HG03280 (cell line): ENCODE results near the gene TMEM200C.
"Not testable (repeated sequence)": the region's sequence is repeated elsewhere in the genome, so short reads cannot be mapped to it uniquely, and the experiment has no call there.

ENCODE experiments used
- ATAC-seq: cut with Tn5 transposase; IDR thresholded peaks from one replicate; pipeline ENCODE4 v1.9.1; 2021; ENCODE audit warnings: mild to moderate bottlenecking, moderate library complexity; ENCODE audit not compliant: unreplicated experiment

The TMEM200C gene

DNA sequence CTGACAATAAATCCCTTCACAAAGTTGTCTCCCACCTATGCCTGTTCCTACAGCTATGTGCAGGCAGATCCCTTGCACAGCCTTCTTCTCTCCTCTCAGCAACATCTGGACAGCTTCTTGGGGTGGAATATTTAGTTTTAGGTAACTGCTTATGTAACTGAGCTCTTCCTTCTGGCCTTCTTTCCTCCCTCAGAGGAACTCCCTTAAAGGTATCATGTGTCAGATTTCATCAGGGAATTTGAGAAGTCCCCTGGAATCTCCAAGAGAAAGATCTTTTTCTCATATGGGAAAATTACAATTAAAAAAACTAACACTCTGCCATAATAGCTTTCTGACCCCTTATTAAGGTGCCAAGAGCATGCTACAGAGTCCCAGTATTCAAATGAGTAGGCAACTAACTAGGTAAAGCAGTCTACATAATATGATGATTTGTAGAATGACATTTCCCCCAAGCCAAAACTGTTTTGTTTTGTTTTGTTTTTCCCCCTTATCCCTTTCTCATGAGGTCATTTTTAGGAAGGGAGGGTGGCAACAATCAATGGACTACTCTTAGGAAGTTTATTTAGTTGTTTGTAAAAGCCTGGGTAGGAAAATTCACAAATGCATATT lies 2.4 kb downstream of the TMEM200C start:
- no peak for ATAC-seq

DNA sequence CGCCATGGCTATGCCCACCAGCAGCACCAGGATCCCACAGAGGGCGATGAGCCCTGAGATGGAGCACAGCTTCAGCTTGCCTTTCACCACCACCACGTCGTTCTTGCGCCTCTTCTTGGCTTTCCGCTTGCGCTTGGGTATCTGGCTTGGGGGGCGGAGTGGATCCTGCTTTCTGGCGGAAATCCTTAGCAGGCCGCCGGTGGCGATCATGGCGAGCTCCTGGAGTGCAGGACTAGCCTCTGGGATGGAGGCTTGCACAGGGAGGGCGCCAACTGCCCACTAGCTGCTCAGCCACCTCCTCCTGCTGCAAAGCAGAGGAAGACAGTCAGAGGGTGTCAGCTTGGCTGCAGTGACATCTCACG lies 3.5 kb downstream of the TMEM200C start:
- ATAC-seq, result no peak

DNA sequence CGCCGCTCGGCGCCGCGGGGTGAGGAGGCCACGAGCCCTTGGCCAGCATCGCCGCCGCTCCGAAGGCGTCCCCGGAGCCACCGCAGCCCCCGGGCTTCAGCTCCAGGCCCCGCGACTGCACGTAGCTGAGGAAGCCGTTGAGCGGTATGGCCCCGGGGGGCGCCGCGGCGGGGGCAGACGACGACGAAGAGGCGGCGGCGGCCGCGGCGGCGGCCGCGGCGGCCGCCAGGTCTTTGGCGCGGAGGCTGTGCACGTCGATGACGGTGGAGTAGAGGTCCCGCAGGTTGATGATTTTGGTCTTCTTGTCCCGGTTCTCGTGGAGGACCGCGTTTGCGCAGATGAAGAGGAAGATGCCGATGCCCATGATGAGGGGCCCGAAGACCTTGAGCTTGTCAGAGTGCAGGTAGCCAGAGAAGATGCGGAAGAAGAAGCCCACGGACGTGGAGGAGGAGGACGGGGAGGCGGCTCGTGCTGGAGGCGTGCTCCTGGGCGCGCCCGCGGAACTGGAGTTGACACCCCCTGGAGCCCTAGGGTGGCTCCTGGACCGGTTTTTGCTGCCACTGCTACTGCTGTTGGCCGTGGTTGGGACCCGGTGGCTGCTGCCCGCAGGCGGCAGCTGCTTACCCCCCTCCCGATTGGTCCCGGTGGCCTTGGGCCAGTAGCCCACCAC lies 4.0 kb downstream of the TMEM200C start:
- ATAC-seq, result no peak

DNA sequence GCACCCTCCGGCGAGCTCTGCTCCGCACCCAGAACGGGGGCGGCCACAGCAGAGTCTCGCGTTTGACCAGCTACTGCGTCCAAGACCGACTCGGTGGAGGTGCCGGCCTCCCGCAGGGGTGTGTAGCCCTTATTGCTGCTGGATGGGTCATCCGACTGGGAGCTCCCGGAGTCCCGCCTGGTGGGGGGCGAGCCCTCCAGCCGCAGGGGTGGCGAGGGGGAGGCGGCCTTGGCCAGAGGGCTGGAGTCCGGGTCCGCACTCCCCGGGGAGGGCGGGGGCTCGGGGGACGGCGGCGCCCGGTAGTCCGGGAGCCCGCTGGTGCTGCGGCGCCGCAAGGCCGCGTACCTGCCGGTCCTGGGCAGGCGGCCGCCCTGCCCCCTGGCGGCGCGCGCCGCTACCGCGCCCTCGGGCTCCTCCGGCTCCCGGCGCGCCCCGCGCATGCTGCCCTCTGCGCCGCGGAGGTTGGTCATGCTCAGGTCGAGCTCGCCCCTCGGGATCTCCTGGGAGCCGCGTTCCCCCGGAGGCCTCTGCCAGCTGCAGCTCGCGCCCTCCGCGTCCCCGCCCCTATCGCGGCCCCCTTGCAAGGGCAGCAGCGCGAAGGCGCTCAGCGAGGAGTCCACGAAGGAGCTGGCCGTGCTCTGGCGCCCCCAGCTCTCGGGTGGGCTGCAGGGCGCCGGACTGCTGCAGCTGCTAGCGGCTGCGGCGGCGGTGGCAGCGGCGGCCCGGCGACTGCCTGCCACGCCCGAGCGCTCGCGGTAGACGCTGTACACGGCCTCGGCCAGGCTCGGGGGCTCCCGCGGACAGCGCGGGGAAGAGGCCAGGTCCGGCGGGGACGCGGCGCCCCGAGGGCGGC lies 4.8 kb downstream of the TMEM200C start:
- ATAC-seq, result peak; percentile 91

DNA sequence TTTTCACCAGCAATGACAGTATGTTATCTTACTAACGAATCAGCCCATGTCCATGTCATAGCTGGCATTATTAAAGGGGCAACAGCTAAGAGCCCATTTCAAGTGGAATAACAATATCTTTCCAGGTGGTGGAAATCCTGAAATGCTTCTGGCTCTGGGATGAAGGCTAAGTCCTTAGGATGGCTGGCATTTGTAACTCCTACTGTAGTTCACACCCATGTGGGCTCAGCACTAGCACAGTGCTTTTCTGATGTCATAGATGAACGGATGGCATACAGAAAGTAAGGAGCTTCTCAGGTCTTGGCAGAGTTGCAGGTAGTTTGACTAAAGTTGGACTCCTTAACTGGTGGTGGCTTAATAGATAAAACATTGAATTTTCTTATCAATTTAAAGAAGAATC lies 10.0 kb downstream of the TMEM200C start:
- ATAC-seq, result no peak

DNA sequence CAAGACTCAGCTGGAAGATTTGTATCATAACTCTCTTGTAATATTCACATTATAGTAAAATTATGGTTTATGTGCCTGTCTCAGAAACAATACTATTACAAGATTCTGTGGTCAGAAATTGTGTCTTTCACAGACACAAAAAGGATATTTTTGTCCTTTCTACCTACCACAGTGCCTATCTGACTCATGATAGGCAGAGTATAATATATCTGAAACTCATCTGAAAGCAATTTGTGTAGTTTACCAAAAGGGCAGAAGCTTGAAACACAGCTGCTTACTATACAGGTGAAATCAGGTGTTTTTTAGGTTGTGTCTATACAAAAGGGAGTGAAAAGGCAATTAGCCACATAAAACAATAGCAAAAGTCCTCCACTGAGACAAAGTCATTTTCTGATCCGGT lies 10.9 kb downstream of the TMEM200C start:
- no peak for ATAC-seq

DNA sequence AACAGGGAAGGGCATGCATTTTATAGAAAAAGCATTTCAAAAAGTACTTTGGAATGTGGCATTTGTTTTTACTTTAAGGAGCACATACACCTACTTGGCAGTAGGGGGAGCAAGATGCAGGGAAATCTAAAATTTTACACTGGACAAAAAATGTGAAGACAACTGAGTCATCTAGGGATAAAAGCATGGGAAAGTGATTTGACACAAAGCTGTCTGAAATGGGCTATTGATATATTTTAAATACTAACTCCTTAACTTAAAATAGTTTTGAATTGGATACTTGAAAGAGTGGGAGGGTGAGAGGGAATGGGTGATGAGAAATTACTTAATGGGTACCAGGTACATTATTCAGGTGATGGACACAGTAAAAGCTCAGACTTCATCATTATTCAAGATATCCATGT lies 15.8 kb downstream of the TMEM200C start:
- ATAC-seq, result no peak

DNA sequence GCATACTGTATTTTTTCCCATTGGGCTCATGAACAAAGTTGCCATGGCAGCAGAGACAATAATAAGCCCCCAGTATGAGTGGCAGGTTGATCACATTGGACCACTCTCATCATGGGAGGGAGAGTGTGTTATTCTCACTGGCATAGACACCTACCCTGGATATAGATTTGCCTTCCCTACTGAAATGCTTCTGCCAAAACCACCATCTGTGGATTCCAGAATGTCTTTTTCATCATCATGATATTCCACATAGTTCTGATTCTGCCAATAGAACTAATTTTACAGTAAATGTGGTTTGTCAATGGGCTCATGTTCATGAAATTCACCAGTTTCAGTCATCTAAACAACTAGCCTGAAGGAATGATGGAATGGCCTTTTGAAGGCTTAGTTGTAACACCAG lies 18.4 kb downstream of the TMEM200C start:
- no peak for ATAC-seq

DNA sequence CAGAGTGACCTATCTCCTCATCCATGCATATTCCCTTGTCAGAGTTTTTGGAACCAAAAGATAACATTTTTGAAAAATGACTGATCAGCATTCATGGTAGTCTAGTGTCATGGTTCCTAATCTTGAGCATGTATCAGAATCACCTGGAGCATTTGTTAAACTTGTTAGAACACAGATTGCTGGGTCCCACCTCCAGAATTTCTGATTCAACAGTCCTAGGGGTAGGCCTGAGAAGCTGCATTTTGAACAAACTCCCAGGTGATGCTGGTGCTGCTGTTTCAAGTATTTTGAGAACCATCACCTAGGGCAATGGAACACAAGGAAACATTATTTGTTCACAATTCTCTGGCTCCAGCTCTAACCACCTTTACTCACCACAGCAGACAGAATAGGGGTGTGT lies 21.0 kb downstream of the TMEM200C start:
- no peak for ATAC-seq

DNA sequence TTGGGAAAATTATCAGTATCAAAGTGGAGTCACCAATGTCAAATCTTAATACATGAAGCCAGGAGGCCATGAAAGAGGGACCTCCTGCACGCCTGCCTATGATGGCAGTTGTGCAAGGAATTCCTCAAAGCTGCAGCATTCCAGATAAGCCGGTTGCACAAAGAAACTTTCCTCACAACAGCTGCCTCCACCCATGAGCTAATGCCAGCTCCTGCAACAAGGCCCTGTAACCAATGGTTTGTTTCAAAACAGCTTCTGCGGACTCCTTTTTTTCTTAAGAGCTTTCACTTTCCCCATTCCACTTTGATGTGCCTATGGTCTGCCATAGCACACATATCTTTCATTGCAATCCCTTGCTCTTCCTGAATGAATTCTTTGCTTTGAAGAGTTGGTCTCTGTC lies 22.4 kb downstream of the TMEM200C start:
- no peak for ATAC-seq

DNA sequence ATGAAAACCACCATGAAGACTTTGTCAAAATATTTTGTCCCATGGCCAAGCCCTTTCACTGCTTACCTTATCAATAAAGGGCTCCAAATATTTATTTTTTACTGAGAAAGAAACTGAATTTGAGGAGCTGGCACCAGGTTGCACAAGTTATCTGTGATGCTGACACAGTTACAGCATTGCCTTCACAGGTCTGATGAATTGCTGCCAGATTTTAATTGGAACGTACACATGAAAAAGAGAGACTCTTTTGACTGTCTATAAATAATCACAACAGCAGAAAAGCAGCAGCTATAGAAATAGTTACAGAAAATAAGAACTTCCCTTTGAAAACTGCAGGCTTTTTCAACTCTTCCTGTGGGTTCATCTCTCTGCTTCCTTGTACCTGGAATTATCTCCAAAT lies 23.9 kb downstream of the TMEM200C start:
- ATAC-seq, result no peak

DNA sequence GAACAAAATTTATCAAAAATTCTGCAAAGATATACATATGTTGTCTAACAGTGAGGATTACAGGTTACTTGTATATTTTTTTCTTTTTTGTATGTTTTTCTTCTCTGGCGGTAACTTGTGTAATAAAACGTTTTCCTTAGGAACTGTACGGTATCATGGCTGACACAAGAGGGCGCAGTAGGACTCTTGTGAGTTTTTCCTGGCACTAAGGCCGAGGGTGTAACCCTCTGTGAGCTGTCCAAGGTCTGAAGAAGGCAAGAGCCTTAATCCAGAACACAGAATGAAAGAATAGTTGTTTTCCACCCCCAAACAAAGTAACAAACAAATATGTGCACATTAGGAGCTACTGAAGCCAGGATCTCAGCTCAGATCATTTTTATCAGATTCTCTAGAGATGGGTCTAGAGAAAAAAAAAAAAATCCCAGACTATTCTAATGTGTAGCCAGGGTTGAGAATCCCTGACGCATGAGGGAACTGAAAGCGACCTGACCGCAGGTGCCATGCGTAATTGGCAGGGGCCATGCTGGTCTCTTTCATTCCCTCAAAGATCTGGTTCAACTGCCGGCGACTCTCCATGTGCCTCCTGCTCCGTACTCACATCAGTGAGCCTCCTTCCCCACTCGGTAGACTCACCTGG lies 27.0 kb downstream of the TMEM200C start:
- peak; percentile 70 for ATAC-seq

DNA sequence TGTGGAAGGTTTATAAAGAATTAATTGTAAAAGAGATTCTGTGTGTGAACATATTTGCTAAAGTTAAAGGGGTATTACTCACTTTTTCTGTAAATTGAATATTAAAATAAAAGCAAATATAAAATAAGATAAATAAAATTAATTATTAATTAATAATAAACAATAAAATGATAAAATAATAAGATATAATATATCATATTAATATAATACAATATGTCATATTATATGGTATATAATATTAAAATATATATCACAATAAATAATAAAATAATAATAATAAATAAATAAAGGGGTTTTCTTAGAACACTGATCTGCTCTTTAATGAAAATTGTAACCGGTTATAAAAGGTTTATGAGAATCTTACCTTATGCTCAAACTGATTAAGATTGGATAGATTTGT lies 29.8 kb downstream of the TMEM200C start:
- ATAC-seq, result no peak

DNA sequence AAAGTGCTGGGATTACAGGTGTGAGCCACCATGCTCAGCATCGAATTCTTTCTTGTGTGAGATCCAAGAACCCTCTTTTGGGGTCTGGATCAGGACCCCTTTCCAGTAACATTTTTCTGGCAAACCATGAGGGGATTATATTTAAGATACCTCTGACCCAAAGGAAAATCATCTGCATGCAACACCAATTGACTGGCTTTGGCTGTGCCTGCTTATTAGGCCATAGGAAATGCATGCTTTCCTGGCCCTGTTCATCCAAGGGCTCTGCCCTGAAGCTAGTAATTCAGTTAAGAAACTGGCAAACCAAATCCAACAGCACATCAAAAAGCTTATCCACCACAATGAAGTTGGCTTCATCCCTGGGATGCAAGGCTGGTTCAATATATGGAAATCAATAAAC lies 33.2 kb downstream of the TMEM200C start:
- not testable (repeated sequence) for ATAC-seq

DNA sequence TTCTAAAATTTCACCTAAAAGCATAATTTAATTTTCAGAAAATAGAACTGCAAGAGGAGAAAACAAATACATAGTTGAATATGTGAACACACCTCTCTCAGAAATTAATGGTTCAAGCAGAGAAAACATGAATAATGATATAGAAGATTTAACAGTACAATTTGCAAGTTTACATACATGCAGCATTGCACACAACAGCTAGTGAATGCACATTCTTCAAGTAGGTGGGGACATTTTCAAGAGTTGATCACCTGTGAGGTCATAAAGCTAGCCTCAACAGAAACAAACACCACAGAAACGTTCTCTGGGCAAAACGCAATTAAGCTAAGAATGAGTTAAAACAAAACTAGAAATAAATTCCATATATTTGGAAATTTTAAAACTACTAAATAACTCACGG lies 38.1 kb downstream of the TMEM200C start:
- ATAC-seq, result no peak

DNA sequence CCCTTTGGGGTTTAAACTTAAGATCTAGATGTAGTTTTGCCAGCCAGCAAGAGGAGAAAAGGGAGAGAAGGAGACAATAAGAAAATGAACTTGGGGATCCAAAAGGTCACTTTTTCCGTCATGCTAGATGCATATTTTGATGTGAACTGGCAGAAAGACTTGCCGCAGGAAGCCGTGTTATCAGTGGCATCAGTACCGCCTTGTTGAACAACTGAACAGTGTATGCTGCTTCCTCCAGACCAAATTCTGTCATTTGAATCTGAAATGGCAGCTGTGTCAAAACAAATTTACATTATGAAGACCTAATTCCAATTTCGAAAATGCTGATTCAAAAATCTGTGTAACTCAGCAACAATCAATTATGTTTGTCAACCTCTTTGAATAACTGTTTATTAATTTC lies 42.1 kb downstream of the TMEM200C start:
- ATAC-seq, result no peak

DNA sequence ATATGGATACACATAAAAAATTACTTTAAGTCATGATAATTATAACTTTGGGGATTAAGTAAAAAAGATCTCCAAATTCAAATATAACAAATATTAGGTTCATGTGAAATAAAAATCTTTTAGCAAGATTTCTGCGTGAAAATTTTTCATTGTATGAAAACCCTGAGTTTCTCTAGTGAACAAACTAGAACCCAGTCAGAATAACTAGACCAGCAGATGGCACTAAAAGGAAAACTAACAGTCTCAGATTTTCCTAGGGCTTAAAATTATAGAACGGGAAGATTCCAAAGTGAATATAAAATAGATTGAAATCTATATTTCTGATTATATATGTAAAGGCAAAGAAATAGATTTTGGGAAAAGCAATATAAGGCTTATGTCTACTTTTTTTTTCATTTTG lies 43.3 kb downstream of the TMEM200C start:
- ATAC-seq, result no peak

DNA sequence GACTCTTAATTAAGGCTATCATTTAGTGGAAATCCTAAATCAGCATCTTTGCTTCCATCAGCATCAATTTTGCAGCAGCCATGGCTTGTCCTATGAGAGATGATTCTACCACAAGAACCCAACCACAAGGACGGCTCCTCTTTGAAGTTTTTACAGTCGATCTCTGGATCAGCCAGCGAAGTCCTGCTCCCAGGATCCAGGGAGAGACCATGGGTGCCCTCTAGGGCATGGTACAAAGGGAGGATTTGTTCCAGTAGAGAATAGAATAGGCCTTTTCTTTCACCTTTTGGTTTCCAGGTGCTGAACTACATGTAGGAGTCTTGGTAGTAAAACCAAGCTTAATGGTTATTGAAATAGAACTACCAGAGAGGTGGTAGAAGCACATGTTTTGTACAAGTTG lies 52.7 kb downstream of the TMEM200C start:
- ATAC-seq, result no peak

DNA sequence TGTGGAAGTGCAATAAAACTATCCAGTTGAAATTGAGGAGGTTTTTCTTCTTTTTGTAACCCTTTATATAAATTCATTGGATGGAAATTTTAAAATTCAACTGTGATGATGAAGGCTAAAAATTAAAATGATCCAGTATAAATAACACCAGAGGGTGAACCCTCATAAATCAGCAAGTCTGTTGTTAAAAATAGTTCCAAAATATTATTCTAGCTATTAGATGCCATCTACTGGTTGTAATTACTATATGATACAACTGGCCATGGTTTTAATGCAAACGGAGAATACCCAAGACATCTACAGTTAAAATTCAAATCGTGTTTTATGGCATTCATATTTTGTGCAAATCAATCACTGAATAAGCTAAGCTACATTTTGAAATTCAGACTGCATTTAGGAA lies 53.8 kb downstream of the TMEM200C start:
- no peak for ATAC-seq

DNA sequence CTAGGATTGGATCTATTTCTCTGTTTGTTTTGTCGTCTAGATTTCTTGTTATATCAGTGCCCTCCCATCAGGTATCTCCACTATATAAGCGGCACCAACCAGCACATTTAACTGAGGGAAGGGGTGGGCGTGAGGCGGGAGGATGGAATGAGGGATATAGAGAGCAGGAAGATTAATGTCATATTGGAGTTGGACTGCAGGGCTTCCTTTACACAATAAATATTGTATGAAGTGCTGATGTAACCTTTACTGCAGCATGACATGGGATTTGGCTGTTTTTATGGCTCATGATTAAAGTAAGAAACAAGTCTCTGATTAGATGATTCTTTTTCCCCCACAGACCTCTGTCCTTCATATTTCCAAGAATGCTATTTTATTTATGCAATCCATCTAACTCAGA lies 54.8 kb downstream of the TMEM200C start:
- no peak for ATAC-seq

DNA sequence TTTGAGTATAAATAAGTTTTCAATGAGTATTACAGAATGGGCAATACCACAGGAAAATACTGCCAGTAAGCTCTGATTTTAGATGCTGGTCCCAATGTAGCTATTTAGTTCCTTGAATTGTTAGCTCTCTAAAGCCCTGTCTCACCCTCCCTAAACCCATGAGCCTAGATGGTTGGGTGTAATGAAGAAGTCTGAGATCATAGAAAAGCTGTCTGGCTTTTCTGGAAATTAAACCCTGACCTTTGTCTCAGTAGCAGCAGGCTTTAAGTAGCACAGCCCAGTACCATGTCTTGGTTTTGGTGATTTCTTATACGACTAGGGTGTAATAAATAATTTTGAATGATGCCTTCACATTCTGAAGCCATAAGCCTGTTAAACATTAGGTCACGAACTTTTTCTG lies 55.3 kb downstream of the TMEM200C start:
- no peak for ATAC-seq

DNA sequence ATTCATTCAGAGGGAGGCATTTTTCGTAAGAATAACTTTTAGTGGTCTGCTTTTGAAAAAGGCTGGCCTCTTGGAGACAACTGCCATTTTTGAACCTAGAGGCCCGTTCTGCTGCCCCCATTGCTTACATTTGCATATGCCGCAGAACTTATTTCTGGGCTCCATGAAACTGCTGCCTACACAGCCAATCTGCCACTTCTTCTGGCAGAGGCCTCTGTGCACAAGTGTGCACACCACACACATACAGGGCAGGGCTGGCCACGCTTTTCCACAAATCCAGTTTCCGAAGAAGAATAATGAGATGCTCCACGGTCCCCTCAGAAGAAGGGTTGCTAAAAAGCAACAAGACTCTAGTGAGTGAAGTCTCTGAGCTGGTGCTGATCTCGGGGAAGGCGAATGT lies 56.2 kb downstream of the TMEM200C start:
- no peak for ATAC-seq
